ENCODE results near the gene BCLAF1. TPM values are rescaled to one million over a fixed set of nuclear protein-coding genes. Genes with fewer than 3 reads are reported as not detected.

Gene BCLAF1
- total RNA-seq, 4 donors from 2014 or later = 73.2 to 119 (median 93.9) TPM

DNA sequence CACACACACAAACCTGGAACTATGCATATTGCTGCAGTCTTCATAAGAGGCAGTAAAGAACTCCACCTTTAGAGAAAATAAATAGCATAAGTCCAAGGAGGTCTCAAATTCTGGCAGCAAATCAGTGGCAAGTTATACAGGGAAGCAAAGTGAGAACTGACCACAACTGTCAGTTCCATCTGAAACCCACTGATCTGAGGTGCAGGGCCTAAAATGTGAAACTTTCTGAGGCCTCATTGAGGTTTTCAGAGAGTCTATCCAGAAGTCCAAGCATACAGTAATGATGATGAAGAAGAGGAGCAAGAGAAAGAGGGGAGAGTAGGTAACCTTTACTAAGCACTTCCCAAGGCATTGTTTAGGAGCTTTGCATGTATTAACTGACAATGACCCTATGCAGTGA is 75.8 kb downstream of the BCLAF1 start:
- H3K4me3 ChIP-seq = no peak overlapping the region
- H3K27ac ChIP-seq = no peak overlapping the region
- no peaks in the 10 kb centered on the region for H3K36me3 ChIP-seq
- no peaks in the 10 kb centered on the region for H3K4me1 ChIP-seq
- H3K9me3 ChIP-seq = no peaks in the 10 kb centered on the region
- intact Hi-C loops (cut with DNase I) = no loop called here
- no peak for DNase-seq
- no peak for TF ChIP-seq POLR2A (IDR thresholded peaks at IDR 0.05)
- TF ChIP-seq, protein P1, sequence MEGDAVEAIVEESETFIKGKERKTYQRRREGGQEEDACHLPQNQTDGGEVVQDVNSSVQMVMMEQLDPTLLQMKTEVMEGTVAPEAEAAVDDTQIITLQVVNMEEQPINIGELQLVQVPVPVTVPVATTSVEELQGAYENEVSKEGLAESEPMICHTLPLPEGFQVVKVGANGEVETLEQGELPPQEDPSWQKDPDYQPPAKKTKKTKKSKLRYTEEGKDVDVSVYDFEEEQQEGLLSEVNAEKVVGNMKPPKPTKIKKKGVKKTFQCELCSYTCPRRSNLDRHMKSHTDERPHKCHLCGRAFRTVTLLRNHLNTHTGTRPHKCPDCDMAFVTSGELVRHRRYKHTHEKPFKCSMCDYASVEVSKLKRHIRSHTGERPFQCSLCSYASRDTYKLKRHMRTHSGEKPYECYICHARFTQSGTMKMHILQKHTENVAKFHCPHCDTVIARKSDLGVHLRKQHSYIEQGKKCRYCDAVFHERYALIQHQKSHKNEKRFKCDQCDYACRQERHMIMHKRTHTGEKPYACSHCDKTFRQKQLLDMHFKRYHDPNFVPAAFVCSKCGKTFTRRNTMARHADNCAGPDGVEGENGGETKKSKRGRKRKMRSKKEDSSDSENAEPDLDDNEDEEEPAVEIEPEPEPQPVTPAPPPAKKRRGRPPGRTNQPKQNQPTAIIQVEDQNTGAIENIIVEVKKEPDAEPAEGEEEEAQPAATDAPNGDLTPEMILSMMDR (IDR thresholded peaks at IDR 0.05) = no peak
- H3K27me3 ChIP-seq = no peaks in the 10 kb centered on the region

DNA sequence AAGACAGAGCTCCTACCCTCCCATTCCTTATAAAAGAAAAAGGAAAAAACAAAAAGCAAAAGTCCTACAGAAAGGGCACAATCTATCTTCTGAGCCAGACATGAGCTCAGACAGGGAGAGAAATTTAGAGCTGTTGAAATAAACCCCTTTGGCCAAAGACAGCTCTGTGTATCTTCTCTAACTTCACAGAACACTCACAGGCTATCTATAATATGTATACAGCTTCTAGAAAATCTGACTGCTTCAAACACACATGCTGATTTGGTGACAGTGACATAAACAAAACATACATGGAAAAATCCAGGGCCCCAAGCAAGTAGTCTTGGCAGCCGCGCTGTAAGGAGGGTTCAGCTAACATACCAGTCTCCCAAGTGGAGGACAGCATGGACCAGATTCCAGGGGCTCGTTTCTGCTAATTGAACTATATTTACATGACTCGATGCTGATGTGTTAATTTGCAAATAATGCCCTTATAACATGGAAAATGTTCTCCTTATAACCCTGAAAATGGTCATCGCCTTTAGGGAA is 76.6 kb downstream of the BCLAF1 start:
- H3K9me3 ChIP-seq = no peaks in the 10 kb centered on the region
- no peaks in the 10 kb centered on the region for H3K4me1 ChIP-seq
- no peak overlapping the region for H3K4me3 ChIP-seq
- H3K27ac ChIP-seq = no peak overlapping the region
- no peaks in the 10 kb centered on the region for H3K36me3 ChIP-seq
- intact Hi-C loops (cut with DNase I) = no loop called here
- DNase-seq = no peak
- no peaks in the 10 kb centered on the region for H3K27me3 ChIP-seq
- TF ChIP-seq POLR2A (IDR thresholded peaks at IDR 0.05) = no peak
- 61 to 66% methylated on average over 5 of the region's 5 CpGs for WGBS, 2 donors

GRCh38 chr6:136212608-136213007 is 77.0 kb downstream of the BCLAF1 start:
- intact Hi-C loops (cut with DNase I) = no loop called here
- no peak overlapping the region for H3K27ac ChIP-seq
- TF ChIP-seq, protein P1 (IDR thresholded peaks at IDR 0.05) = no peak
- TF ChIP-seq POLR2A (IDR thresholded peaks at IDR 0.05) = no peak
- H3K27me3 ChIP-seq = no peaks in the 10 kb centered on the region
- DNase-seq = no peak
- no peaks in the 10 kb centered on the region for H3K9me3 ChIP-seq
- H3K4me1 ChIP-seq = no peaks in the 10 kb centered on the region
- WGBS, 2 donors = 83 to 87% methylated on average over 2 of the region's 2 CpGs
- no peaks in the 10 kb centered on the region for H3K36me3 ChIP-seq
- no peak overlapping the region for H3K4me3 ChIP-seq

GRCh38 chr6:136210398-136211165 is 79.1 kb downstream of the BCLAF1 start:
- no peak for DNase-seq
- H3K27ac ChIP-seq = no peak overlapping the region
- WGBS, 2 donors = 71 to 73% methylated on average over 13 of the region's 13 CpGs
- no peaks in the 10 kb centered on the region for H3K9me3 ChIP-seq
- no peaks in the 10 kb centered on the region for H3K4me1 ChIP-seq
- no peaks in the 10 kb centered on the region for H3K36me3 ChIP-seq
- TF ChIP-seq, protein P1 (IDR thresholded peaks at IDR 0.05) = no peak
- no peak for TF ChIP-seq POLR2A (IDR thresholded peaks at IDR 0.05)
- intact Hi-C loops (cut with DNase I) = no loop called here
- H3K4me3 ChIP-seq = no peak overlapping the region
- no peaks in the 10 kb centered on the region for H3K27me3 ChIP-seq

DNA sequence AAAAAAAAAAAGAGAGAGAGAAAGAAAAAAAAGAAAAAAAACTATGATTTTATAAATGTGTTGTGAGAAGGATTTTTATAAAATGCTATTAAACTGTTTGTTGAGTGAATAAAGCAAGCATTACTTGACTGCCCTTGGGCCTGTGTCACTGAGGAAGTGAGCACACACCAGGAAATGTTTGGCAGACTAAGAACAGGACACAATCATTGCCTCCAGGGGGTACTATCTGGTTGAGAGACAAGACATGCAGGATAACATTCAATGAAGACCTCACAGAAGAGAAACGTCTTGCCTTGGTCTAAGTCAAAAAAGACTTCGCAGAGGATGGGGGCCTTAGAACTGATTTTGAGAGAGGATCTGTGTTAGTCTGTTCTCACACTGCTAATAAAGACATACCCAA is 80.2 kb downstream of the BCLAF1 start:
- WGBS, 2 donors = 81 to 91% methylated on average over 2 of the region's 2 CpGs

More for the DNA sequence above, 80.2 kb downstream of the BCLAF1 start:
- intact Hi-C loops (cut with DNase I) = no loop called here
- H3K27ac ChIP-seq = no peak overlapping the region
- no peaks in the 10 kb centered on the region for H3K4me1 ChIP-seq
- no peak overlapping the region for H3K4me3 ChIP-seq
- no peaks in the 10 kb centered on the region for H3K27me3 ChIP-seq
- H3K9me3 ChIP-seq = no peaks in the 10 kb centered on the region
- DNase-seq = no peak
- TF ChIP-seq POLR2A (IDR thresholded peaks at IDR 0.05) = no peak
- TF ChIP-seq, protein P1 (IDR thresholded peaks at IDR 0.05) = no peak
- H3K36me3 ChIP-seq = no peaks in the 10 kb centered on the region
